ENCODE data around the gene IFNB1.

The IFNB1 gene
- 0 to 0.05 (median 0) reads per million in 3 experiments for total RNA-seq

GRCh38 chr9:21077781-21078180, at the start of gene IFNB1:
IFNB1 (minus strand) TSS chr9:21077942; CDS start chr9:21077869, 73 bp downstream.
- no peak for DNase-seq

- no peak for DNase-seq
Observed at GRCh38 chr9:21121595-21122251, 44.0 kb upstream of the IFNB1 start.

GRCh38 chr9:21121079-21121478, 43.3 kb upstream of the IFNB1 start:
- DNase-seq = no peak

GRCh38 chr9:21119093-21119770, 41.5 kb upstream of the IFNB1 start:
- no peak for DNase-seq

GRCh38 chr9:21114311-21114710, 36.6 kb upstream of the IFNB1 start:
- no peak for DNase-seq

- peak; percentile 47 for DNase-seq
Observed at GRCh38 chr9:21110708-21111576, 33.2 kb upstream of the IFNB1 start.

- no peak for DNase-seq
Observed at GRCh38 chr9:21104787-21105186, 27.0 kb upstream of the IFNB1 start.

GRCh38 chr9:21102305-21102704, 24.6 kb upstream of the IFNB1 start:
- DNase-seq = no peak

GRCh38 chr9:21097817-21098216, 20.1 kb upstream of the IFNB1 start:
- no peak for DNase-seq

- no peak for DNase-seq
Observed at GRCh38 chr9:21096901-21097255, 19.1 kb upstream of the IFNB1 start.

GRCh38 chr9:21096172-21096900, 18.6 kb upstream of the IFNB1 start:
- peak; percentile 69 for DNase-seq

- no peak for DNase-seq
Observed at GRCh38 chr9:21095561-21095960, 17.8 kb upstream of the IFNB1 start.

- no peak for DNase-seq
Observed at GRCh38 chr9:21086538-21086937, 8.8 kb upstream of the IFNB1 start.

GRCh38 chr9:21085005-21085404, 7.3 kb upstream of the IFNB1 start:
- no peak for DNase-seq

GRCh38 chr9:21084242-21084850, 6.6 kb upstream of the IFNB1 start:
- DNase-seq = no peak

- no peak for DNase-seq
Observed at GRCh38 chr9:21082671-21083070, 4.9 kb upstream of the IFNB1 start.

- no peak for DNase-seq
Observed at GRCh38 chr9:21081999-21082398, 4.3 kb upstream of the IFNB1 start.

GRCh38 chr9:21081451-21081850, 3.7 kb upstream of the IFNB1 start:
- no peak for DNase-seq

GRCh38 chr9:21080793-21081192, 3.1 kb upstream of the IFNB1 start:
- DNase-seq = no peak

GRCh38 chr9:21078702-21079101, 960 bp upstream of the IFNB1 start:
- DNase-seq = no peak

- no peak for DNase-seq
Observed at GRCh38 chr9:21075484-21075883, 2.3 kb downstream of the IFNB1 start.

GRCh38 chr9:21070906-21071305, 6.8 kb downstream of the IFNB1 start:
- DNase-seq = no peak

GRCh38 chr9:21070171-21070571, 7.6 kb downstream of the IFNB1 start:
- no peak for DNase-seq
